Glomerular visceral epithelial cell (primary cell): Measurements from ENCODE around the gene CARMIL1.
A peak's percentile ranks its signal among the peaks of the same experiment; 100 is the strongest.
"Not testable (repeated sequence)": the region's sequence is repeated elsewhere in the genome, so short reads cannot be mapped to it uniquely, and the experiment has no call there.

Source experiments
- DNase-seq: peaks from one replicate; pipeline ENCODE4 v3.0.0-alpha.2; 2016; ENCODE audit errors: extremely low spot score

The CARMIL1 gene

GRCh38 chr6:25570578-25570977 is 291.4 kb downstream of the CARMIL1 start:
- DNase-seq, result no peak

- DNase-seq, result no peak
These were observed 297.7 kb downstream of the CARMIL1 start for GRCh38 chr6:25576919-25577318.

GRCh38 chr6:25578538-25578937 is 299.4 kb downstream of the CARMIL1 start:
- DNase-seq, result no peak

- DNase-seq, result no peak
These were observed 300.3 kb downstream of the CARMIL1 start for GRCh38 chr6:25579391-25579883.

GRCh38 chr6:25579902-25580495 is 300.8 kb downstream of the CARMIL1 start:
- no peak for DNase-seq

GRCh38 chr6:25582101-25582500 is 302.9 kb downstream of the CARMIL1 start:
- no peak for DNase-seq

- no peak for DNase-seq
These were observed 303.9 kb downstream of the CARMIL1 start for GRCh38 chr6:25583099-25583498.

- no peak for DNase-seq
These were observed 304.7 kb downstream of the CARMIL1 start for GRCh38 chr6:25583906-25584305.

- DNase-seq, result no peak
These were observed 306.1 kb downstream of the CARMIL1 start for GRCh38 chr6:25585225-25585624.

GRCh38 chr6:25586119-25586518 is 306.9 kb downstream of the CARMIL1 start:
- DNase-seq, result not testable (repeated sequence)

GRCh38 chr6:25586927-25587326 is 307.8 kb downstream of the CARMIL1 start:
- DNase-seq, result no peak

GRCh38 chr6:25590986-25591385 is 311.8 kb downstream of the CARMIL1 start:
- DNase-seq, result no peak

GRCh38 chr6:25596928-25597818 is 318.0 kb downstream of the CARMIL1 start:
- DNase-seq, result no peak

- no peak for DNase-seq
These were observed 320.4 kb downstream of the CARMIL1 start for GRCh38 chr6:25599516-25600085.

GRCh38 chr6:25601800-25602673 is 322.9 kb downstream of the CARMIL1 start:
- peak; percentile 46 for DNase-seq

- no peak for DNase-seq
These were observed 323.5 kb downstream of the CARMIL1 start for GRCh38 chr6:25602674-25602982.

GRCh38 chr6:25603251-25603650 is 324.1 kb downstream of the CARMIL1 start:
- no peak for DNase-seq

GRCh38 chr6:25606151-25606550 is 327.0 kb downstream of the CARMIL1 start:
- DNase-seq, result no peak

GRCh38 chr6:25608558-25609174 is 329.5 kb downstream of the CARMIL1 start:
- DNase-seq, result no peak

- no peak for DNase-seq
These were observed 333.5 kb downstream of the CARMIL1 start for GRCh38 chr6:25612666-25613065.

GRCh38 chr6:25613415-25613814 is 334.2 kb downstream of the CARMIL1 start:
- DNase-seq, result no peak
